CD4-positive, alpha-beta T cell treated with Interleukin-2 at 100 ng/mL for 4 hours (primary cell): ENCODE measurements around the gene STING1.
"Not testable (repeated sequence)": the region's sequence is repeated elsewhere in the genome, so short reads cannot be mapped to it uniquely, and the experiment has no call there.

Experiments used
- DNase-seq: peaks from one replicate; pipeline ENCODE4 v3.0.0-alpha.2; 2020; ENCODE audit warnings: low spot score

The STING1 gene

GRCh38 chr5:139468421-139468931, 14.1 kb downstream of the STING1 start:
- no peak for DNase-seq

GRCh38 chr5:139462586-139463276, 19.8 kb downstream of the STING1 start, which contains the start of gene ECSCR:
Gene ECSCR (minus strand): TSS chr5:139462743. CDS start chr5:139462670, 73 bp downstream.
- no peak for DNase-seq

GRCh38 chr5:139461698-139462097, 20.9 kb downstream of the STING1 start:
- DNase-seq = no peak

- no peak for DNase-seq
Measured at GRCh38 chr5:139461176-139461575, 21.4 kb downstream of the STING1 start.

DNA sequence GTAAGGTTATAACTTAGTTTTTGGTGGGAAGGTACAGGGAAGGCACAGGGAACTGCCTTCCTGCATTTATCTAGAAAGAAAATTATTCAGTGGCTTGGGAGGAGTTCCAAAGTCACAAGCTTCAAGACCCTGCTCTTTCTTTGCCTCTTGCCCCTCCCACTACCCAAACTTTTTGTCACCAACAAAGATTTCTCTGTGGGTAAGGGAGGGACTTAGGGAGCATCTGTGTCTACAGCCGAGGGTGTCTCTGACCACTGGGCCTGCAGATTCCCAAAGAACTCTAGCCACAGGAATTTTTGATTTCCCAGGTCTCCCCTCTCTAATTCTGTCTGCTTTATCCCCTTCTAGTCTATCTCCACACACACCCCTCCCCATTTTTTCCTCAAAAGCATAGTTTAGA, 22.1 kb downstream of the STING1 start:
- no peak for DNase-seq

DNA sequence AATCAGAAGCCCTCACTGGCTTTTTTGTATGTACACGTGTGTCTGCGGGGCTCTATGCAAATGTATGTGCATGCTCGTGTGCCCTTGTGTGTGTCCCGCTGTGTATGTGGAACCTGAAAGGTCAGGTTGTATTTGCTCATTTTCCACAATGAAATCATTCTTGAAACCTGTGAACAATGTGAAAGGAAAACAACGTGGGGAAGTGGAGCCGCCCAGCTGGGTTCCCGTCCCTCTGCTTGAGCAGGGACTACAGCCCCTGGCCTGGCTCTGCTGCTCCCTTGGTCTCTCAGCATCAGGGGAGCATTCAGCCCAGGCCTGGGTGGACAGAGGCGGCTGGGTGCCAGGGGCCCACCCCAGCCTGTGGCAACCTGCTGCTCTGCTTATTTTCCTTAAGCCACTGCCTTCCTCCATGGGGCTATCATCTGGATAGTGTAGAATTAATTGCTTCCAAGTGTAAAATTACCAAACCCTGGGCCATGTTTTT, 23.1 kb downstream of the STING1 start:
- DNase-seq = no peak

GRCh38 chr5:139458580-139459407, 23.8 kb downstream of the STING1 start:
- peak; percentile 89 for DNase-seq

GRCh38 chr5:139457653-139458306, 24.8 kb downstream of the STING1 start:
- no peak for DNase-seq

DNA sequence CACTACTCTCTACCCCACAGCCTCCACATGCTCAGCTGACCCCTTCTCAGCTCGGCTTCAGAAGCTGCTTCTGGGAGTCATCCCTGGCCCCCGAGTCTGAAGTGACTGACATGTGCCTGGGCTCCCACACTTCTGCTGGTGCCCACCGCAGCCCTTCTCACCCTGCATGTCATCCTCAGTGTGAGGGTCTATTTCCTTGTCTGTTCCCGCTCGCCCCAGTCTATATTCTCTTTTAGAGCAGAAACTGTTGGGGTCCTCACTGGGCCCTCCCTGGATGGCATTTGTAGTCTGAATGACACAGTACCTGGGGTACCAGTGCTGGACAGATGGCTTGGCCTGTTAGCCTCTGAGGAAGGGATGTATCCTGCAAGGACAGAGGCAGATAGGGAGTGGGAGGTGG, 25.3 kb downstream of the STING1 start:
- no peak for DNase-seq

- no peak for DNase-seq
Measured at GRCh38 chr5:139456776-139457175, 25.8 kb downstream of the STING1 start.

- no peak for DNase-seq
Measured at GRCh38 chr5:139454568-139455290, 27.8 kb downstream of the STING1 start.

- DNase-seq = peak; percentile 52
Measured at GRCh38 chr5:139453683-139454567, 28.6 kb downstream of the STING1 start.

DNA sequence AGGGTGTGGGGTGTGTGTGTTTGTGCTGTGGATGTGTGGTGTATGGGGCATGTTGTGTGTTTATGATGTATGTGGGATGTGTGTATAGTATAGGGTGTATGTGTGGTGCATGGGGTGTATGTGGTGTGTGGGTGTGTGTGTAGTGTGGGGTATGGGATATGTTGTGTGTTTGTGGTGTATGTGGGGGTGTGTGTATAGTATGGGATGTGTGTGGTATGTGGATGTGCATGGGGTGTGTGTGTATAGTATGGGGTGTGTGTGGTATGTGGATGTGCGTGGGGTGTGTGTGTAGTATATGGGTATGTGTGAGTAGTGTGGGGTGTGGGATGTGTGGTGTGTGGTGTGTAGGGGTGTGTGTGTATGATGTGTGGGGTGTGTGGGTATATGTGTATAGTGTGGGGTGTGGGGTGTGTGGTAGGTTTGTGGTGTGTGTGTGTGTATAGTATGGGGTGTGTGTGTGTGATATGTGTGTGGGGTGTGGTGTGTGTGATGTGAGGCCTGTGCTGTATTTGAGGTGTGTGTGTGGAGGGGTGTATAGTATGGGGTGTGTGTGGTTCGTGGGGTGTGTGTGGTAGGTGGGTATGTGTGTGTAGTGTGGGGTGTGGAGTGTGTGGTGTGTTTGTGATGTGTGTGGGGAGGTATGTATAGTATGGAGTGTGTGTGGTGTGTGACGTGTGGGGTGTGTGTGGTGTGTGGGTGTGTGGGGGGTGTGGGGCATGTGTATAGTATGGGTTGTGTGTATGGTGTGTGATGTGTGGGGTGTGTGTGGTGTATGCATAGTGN, 30.5 kb downstream of the STING1 start:
- DNase-seq = no peak

GRCh38 chr5:139451176-139451575, 31.4 kb downstream of the STING1 start:
- DNase-seq = no peak

DNA sequence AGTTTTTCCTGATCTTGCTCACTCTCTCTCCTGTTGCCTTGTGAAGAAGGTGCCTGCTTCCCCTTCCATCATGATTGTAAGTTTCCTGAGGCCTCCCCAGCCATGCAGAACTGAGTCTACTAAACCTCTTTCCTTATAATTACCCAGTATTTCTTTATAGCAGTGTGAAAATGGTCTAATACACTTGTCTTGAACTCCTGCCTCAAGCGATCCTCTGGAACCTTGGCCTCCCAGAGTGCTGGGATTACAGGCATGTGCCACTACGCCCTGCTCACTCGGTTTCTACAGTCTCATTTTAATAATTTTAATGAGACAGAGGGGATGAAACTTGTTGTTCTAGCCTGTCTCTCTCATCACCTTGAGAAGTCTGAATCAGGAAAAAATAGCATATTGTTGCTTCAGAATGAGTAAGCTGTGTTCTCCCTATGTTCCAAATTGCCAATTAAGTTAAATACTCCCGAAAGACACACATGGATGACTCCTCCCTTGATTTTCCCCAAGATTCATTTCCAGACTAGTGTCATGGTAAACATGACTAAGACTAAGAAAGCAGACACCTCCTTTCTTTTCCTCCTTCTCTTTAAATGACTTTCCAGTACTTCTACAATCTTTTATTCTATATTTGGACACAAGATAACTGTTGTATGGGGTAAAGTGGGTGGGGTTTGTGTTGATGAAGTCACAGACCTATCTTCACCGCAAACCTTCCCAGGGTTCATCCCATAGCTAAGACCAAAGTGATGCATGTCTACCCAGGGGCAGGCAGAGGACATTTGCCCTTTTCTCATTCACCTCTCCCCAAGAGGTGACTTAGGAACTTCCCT, 35.4 kb downstream of the STING1 start:
- DNase-seq = no peak

DNA sequence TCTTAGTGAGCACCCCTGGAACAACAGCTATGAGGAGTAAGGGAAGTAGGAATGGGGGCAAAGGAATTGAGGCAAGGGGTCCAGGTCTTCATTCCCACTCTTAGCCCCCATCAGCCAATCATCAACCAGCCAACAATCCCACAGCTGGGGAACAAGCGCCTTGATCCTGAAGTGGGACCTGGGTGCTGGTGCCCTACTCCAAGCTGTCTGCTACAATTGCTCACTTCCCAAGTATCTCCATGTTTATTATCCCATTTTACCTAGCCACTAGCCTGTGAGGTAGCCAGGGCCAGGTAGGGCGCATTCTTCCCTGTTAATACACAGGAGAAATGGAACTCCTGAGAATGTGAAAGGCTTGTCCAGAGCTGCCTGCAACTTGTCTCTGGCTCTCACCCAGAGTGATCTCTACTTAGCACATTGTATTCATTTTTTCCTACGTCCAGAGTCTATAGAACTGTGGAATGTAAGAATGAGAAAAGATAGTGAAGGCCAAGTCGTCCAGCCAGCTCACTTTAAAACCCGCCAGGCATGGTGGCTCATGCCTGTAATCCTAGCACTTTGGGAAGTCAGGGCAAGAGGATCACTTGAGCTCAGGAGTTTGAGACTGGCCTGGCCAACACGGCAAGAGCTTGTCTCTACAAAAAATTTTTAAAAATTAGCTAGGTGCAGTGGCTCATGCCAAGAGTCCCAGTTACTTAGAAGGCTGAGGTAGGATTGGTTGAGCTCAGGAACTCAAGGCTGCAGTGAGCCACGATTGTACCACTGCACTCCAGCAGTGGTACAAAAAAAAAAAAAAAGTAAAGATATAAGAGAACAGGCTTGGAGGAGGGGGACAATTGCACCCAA, 37.0 kb downstream of the STING1 start:
- DNase-seq = no peak

DNA sequence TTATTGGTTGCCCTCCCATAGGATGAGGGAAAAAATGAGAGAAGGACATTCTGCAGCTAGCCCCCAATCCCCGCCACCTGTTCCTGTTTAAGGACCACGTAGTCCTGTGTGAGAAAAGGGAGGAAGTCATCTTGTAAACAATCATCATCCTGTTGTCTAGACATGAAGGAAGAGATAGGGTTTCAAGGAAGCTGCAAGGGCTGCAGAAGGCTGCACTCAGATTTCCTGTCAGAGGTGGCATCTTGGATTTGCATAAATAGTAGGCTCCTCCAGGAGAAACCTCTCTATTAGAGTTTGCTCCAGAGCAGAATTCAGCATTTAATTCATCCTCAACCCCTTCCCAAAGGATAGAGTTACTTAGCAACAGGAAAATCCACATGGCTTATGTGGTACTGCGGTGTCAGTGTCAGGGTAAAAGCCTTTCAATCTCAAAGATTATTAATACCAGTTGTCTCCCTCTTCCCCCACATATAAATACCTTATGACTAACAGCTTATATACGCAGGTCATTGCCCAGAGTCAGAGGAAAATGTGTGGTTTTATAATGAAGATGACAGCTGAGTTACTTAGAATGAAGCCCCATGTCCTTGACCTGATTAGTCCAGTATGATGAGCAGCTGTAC, 38.6 kb downstream of the STING1 start:
- peak; percentile 46 for DNase-seq

- DNase-seq = not testable (repeated sequence)
Measured at GRCh38 chr5:139440416-139440815, 42.1 kb downstream of the STING1 start.
